Measurements from ENCODE around the gene ZBTB47.

ZBTB47 gene

DNA sequence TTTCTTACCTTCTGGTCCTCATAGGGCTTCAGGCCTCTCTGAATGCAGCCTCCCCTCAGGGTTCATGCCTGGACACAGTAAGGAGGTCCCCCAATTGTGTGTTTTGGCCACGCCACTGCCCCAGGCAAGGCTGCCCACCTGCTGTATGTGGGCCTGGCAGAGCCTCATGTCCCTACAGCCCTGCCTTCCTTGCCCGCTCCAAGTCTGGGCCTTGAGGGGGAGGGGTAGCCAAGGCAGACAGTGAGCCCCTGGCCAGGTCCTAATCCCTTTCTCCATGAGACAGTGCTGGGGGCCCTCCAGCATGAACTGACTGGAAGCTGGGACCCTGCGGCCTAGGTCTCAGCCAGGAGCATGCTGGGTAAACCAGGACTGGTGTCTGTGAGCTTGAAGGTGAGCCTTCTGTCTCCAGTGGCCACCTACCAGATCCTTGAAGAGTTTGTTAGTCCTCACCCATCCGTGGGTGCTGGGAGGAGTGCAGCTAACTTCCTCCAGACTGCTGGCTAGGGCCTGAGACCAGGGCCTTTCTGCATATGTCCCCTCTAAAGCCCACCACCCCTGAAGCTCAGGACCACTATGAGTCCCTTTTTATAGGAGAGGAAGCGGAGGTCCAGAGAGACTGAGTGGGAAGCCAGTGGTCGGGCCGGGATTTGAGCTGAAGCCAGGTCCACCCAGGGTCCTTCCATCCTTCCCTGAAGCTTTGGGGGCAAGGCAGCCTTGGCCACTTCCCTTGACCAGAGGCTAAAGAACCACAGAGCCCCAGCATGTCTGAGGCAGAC lies 8.7 kb downstream of the ZBTB47 start:
- DNase-seq (ENCODE audit: low spot score) = no peak
- no peak for TF ChIP-seq CTCF (IDR thresholded peaks at IDR 0.05; ENCODE audit: extremely low read depth, missing control alignments)

GRCh38 chr3:42662813-42663535 lies 9.5 kb downstream of the ZBTB47 start:
- TF ChIP-seq CTCF (IDR thresholded peaks at IDR 0.05; ENCODE audit: extremely low read depth, missing control alignments) = no peak

DNA sequence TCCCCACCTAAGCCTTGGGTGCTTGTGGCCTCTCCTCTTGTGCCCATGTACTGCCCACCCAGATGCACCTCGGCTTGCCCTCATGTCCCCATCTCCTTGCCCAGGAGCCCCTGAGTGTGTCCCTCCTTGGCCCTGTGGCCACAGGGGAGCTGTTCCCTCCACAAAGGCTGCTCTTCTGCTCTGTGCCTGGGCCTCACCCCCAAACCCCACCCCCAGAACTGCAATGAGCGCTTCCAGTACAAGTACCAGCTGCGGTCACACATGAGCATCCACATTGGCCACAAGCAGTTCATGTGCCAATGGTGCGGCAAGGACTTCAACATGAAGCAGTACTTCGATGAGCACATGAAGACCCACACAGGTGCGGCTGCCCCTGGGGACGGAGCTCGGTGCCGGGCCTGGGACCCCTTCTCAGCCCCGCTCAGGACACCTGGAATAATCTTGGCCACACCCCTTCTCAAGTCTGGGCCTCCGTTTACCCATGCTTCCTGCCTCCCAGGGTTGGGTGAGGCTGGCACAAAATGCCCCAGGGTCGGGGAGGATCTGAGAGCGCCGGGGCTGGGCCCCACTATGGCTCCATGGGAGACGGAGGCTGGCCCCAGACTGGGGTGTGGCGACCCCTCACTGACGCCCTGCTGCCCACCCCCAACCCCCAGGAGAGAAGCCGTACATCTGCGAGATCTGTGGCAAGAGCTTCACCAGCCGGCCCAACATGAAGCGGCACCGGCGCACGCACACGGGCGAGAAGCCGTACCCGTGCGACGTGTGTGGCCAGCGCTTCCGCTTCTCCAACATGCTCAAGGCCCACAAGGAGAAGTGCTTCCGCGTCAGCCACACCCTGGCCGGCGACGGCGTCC lies 10.3 kb downstream of the ZBTB47 start:
- peak; percentile 67 for DNase-seq (ENCODE audit: low spot score)
- TF ChIP-seq CTCF (IDR thresholded peaks at IDR 0.05; ENCODE audit: extremely low read depth, missing control alignments) = no peak

More at GRCh38 chr3:42662813-42663535, 9.5 kb downstream of the ZBTB47 start:
- no peak for DNase-seq (ENCODE audit: low spot score)

GRCh38 chr3:42664438-42664803 lies 10.9 kb downstream of the ZBTB47 start:
- no peak for TF ChIP-seq CTCF (IDR thresholded peaks at IDR 0.05; ENCODE audit: extremely low read depth, missing control alignments)
- no peak for DNase-seq (ENCODE audit: low spot score)

GRCh38 chr3:42665050-42665878 lies 11.8 kb downstream of the ZBTB47 start:
- TF ChIP-seq CTCF (IDR thresholded peaks at IDR 0.05; ENCODE audit: extremely low read depth, missing control alignments) = no peak
- DNase-seq (ENCODE audit: low spot score) = no peak

- DNase-seq (ENCODE audit: low spot score) = no peak
- no peak for TF ChIP-seq CTCF (IDR thresholded peaks at IDR 0.05; ENCODE audit: extremely low read depth, missing control alignments)
Measured at GRCh38 chr3:42666022-42666421, 12.5 kb downstream of the ZBTB47 start.
